Esophagus muscularis mucosa (tissue), 4 donors: Measurements from ENCODE around the gene DNAJC25.

Experiments
- CTCF ChIP-seq, 3 experiments: fragments of 200-600 bp in 2 of 3; fragments of 450-650 bp in 1 of 3; sonication (generic) in 2 of 3; IDR thresholded peaks; one replicate each; pipeline ENCODE4 v1.5.1; 2017 to 2019; ENCODE audit warnings: antibody characterized with exemption in 3 of 3, mild to moderate bottlenecking in 2 of 3, moderate library complexity in 1 of 3
- EP300 ChIP-seq: sonication (generic); formaldehyde crosslinking; IDR thresholded peaks from one replicate; pipeline ENCODE4 v1.6.1; 2017; ENCODE audit warnings: antibody characterized with exemption
- POLR2A ChIP-seq: fragments of 450-650 bp; IDR thresholded peaks from one replicate; pipeline ENCODE4 v1.6.1; 2017; ENCODE audit warnings: antibody characterized with exemption, moderate library complexity, mild to moderate bottlenecking, low read depth
- POLR2AphosphoS5 ChIP-seq, 2 donors: sonication (generic); formaldehyde crosslinking; IDR thresholded peaks; one replicate each; pipeline ENCODE4 v1.6.1; 2017; ENCODE audit warnings: antibody characterized with exemption in 2 of 2

- no peak for TF ChIP-seq POLR2A
- no peak for TF ChIP-seq CTCF (IDR thresholded peaks at IDR 0.05)
- no peak for TF ChIP-seq POLR2AphosphoS5 (IDR thresholded peaks at IDR 0.05)
- no peak for TF ChIP-seq EP300
Observed at GRCh38 chr9:111610149-111610548, 21.0 kb upstream of the DNAJC25 start.
